Liver (tissue), 3 donors: ENCODE data around the gene KRT84.

Source experiments
- EGR1 ChIP-seq, 2 donors: IDR thresholded peaks; 2 replicates each; pipeline ENCODE4 v1.6.1; 2016 to 2018; ENCODE audit warnings: antibody characterized with exemption in 2 of 2, low read depth in 2 of 2
- REST ChIP-seq: IDR thresholded peaks from 2 replicates; pipeline ENCODE4 v1.6.1; 2016; ENCODE audit warnings: antibody characterized with exemption, mild to moderate bottlenecking
- SP1 ChIP-seq: IDR thresholded peaks from 2 replicates; pipeline ENCODE4 v1.6.1; 2018; ENCODE audit warnings: antibody characterized with exemption, mild to moderate bottlenecking
- YY1 ChIP-seq: IDR thresholded peaks from 2 replicates; pipeline ENCODE4 v1.6.1; 2016; ENCODE audit warnings: antibody characterized with exemption, mild to moderate bottlenecking
- TF ChIP-seq, protein P1 (sequence below): fragments of 150-350 bp; IDR thresholded peaks from 2 replicates; pipeline ENCODE4 v1.5.1; 2017; ENCODE audit warnings: improper control_type of control experiment, low read depth, low read length; ENCODE audit not compliant: missing input control
- TF ChIP-seq, protein P2 (sequence below): IDR thresholded peaks from 2 replicates; pipeline ENCODE4 v1.6.1; 2016; ENCODE audit warnings: antibody characterized with exemption
- donor health status: healthy.
- donor health status: healthy.

- TF ChIP-seq, protein P1, sequence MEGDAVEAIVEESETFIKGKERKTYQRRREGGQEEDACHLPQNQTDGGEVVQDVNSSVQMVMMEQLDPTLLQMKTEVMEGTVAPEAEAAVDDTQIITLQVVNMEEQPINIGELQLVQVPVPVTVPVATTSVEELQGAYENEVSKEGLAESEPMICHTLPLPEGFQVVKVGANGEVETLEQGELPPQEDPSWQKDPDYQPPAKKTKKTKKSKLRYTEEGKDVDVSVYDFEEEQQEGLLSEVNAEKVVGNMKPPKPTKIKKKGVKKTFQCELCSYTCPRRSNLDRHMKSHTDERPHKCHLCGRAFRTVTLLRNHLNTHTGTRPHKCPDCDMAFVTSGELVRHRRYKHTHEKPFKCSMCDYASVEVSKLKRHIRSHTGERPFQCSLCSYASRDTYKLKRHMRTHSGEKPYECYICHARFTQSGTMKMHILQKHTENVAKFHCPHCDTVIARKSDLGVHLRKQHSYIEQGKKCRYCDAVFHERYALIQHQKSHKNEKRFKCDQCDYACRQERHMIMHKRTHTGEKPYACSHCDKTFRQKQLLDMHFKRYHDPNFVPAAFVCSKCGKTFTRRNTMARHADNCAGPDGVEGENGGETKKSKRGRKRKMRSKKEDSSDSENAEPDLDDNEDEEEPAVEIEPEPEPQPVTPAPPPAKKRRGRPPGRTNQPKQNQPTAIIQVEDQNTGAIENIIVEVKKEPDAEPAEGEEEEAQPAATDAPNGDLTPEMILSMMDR: no peak
- TF ChIP-seq YY1 (no peak), SP1 (no peak), REST (no peak), EGR1 (IDR thresholded peaks at IDR 0.05; ENCODE audit: low read depth in 2 of 2) (no peak)
- TF ChIP-seq, protein P2, sequence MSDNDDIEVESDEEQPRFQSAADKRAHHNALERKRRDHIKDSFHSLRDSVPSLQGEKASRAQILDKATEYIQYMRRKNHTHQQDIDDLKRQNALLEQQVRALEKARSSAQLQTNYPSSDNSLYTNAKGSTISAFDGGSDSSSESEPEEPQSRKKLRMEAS: no peak
Observed at GRCh38 chr12:52327830-52328500, 57.5 kb downstream of the KRT84 start.
